ENCODE results near the gene FOXD3. TPM values are rescaled to one million over a fixed set of nuclear protein-coding genes. Genes with fewer than 3 reads are reported as not detected.

FOXD3 gene
- total RNA-seq, 1 donor: not detected

- no peak for TF ChIP-seq CTCF (IDR thresholded peaks at IDR 0.05; ENCODE audit: insufficient read depth, low read depth, low read length)
Observed at GRCh38 chr1:63326106-63326472, 3.7 kb downstream of the FOXD3 start.

GRCh38 chr1:63326473-63327380, 4.4 kb downstream of the FOXD3 start:
- no peak for TF ChIP-seq CTCF (IDR thresholded peaks at IDR 0.05; ENCODE audit: insufficient read depth, low read depth, low read length)
- no peak overlapping the region for H3K4me3 ChIP-seq (ENCODE audit: low read depth, low read length)
- no peak for DNase-seq (ENCODE audit: low read depth)

More at GRCh38 chr1:63326106-63326472, 3.7 kb downstream of the FOXD3 start:
- DNase-seq (ENCODE audit: low read depth): no peak
- H3K4me3 ChIP-seq (ENCODE audit: low read depth, low read length): no peak overlapping the region

GRCh38 chr1:63327417-63328054, 5.2 kb downstream of the FOXD3 start:
- peak; percentile 77 for TF ChIP-seq CTCF (IDR thresholded peaks at IDR 0.05; ENCODE audit: insufficient read depth, low read depth, low read length)
- DNase-seq (ENCODE audit: low read depth): peak; percentile 57

GRCh38 chr1:63328122-63328521, 5.8 kb downstream of the FOXD3 start:
- DNase-seq (ENCODE audit: low read depth): no peak
- TF ChIP-seq CTCF (IDR thresholded peaks at IDR 0.05; ENCODE audit: insufficient read depth, low read depth, low read length): no peak
- no peak overlapping the region for H3K4me3 ChIP-seq (ENCODE audit: low read depth, low read length)

More at GRCh38 chr1:63327417-63328054, 5.2 kb downstream of the FOXD3 start:
- H3K4me3 ChIP-seq (ENCODE audit: low read depth, low read length): no peak overlapping the region

GRCh38 chr1:63328781-63329180, 6.4 kb downstream of the FOXD3 start:
- no peak for DNase-seq (ENCODE audit: low read depth)
- TF ChIP-seq CTCF (IDR thresholded peaks at IDR 0.05; ENCODE audit: insufficient read depth, low read depth, low read length): no peak
- no peak overlapping the region for H3K4me3 ChIP-seq (ENCODE audit: low read depth, low read length)

- no peak for TF ChIP-seq CTCF (IDR thresholded peaks at IDR 0.05; ENCODE audit: insufficient read depth, low read depth, low read length)
- H3K4me3 ChIP-seq (ENCODE audit: low read depth, low read length): no peak overlapping the region
- DNase-seq (ENCODE audit: low read depth): no peak
Observed at GRCh38 chr1:63329621-63330330, 7.4 kb downstream of the FOXD3 start.

All from fibroblast of villous mesenchyme (primary cell).